Parathyroid adenoma (tissue), 2 donors: Measurements from ENCODE around the gene MBD6.

Experiments
- H2AFZ ChIP-seq: fragments of 300-600 bp; sonication (generic); one replicate; pipeline ENCODE4 v1.7.0; 2017; ENCODE audit warnings: antibody characterized with exemption, mild to moderate bottlenecking
- H3K27ac ChIP-seq: fragments of 300-600 bp; sonication (generic); one replicate; pipeline ENCODE4 v1.7.0; 2017
- H3K27me3 ChIP-seq: fragments of 300-600 bp; sonication (generic); one replicate; pipeline ENCODE4 v1.7.0; 2017; ENCODE audit warnings: low read length; ENCODE audit not compliant: control insufficient read depth, insufficient read depth
- H3K36me3 ChIP-seq: fragments of 300-600 bp; sonication (generic); one replicate; pipeline ENCODE4 v1.7.0; 2017; ENCODE audit warnings: low read length; ENCODE audit not compliant: control insufficient read depth, insufficient read depth
- H3K4me1 ChIP-seq: fragments of 300-600 bp; sonication (generic); one replicate; pipeline ENCODE4 v1.7.0; 2017; ENCODE audit warnings: control low read depth
- H3K4me2 ChIP-seq: fragments of 300-600 bp; sonication (generic); one replicate; pipeline ENCODE4 v1.7.0; 2017; ENCODE audit warnings: low read length
- H3K4me3 ChIP-seq: fragments of 300-600 bp; sonication (generic); one replicate; pipeline ENCODE4 v1.7.0; 2017; ENCODE audit warnings: low read depth, low read length
- H3K79me2 ChIP-seq: fragments of 300-600 bp; sonication (generic); one replicate; pipeline ENCODE4 v1.7.0; 2017; ENCODE audit warnings: control low read depth
- H3K9ac ChIP-seq: fragments of 300-600 bp; sonication (generic); one replicate; pipeline ENCODE4 v1.7.0; 2017; ENCODE audit warnings: mild to moderate bottlenecking
- H3K9me3 ChIP-seq: fragments of 300-600 bp; sonication (generic); one replicate; pipeline ENCODE4 v1.7.0; 2017; ENCODE audit warnings: low read length; ENCODE audit not compliant: control insufficient read depth
- CTCF ChIP-seq: fragments of 300-600 bp; sonication (generic); IDR thresholded peaks from one replicate; pipeline ENCODE4 v1.7.0; 2017; ENCODE audit warnings: antibody characterized with exemption, mild to moderate bottlenecking
- donor health status: primary hyperparathyroidism.

MBD6 gene

GRCh38 chr12:57477710-57478681 lies 44.6 kb upstream of the MBD6 start:
- Histone ChIP-seq H3K4me3 (no peak overlapping the region), H3K4me2 (no peak overlapping the region), H2AFZ (no peak overlapping the region), H3K27ac (no peak overlapping the region), H3K9ac (no peak overlapping the region), H3K79me2 (no peaks in the 10 kb centered on the region), H3K9me3 (no peaks in the 10 kb centered on the region), H3K36me3 (no peaks in the 10 kb centered on the region), H3K27me3 (peaks cover 7% of the 10 kb centered on the region), H3K4me1 (peaks cover 11% of the 10 kb centered on the region)
- TF ChIP-seq CTCF: no peak

GRCh38 chr12:57479043-57479375 lies 43.6 kb upstream of the MBD6 start:
- peaks cover 7% of the 10 kb centered on the region for H3K27me3 ChIP-seq
- no peaks in the 10 kb centered on the region for H3K9me3 ChIP-seq
- no peak overlapping the region for H3K4me3 ChIP-seq
- no peak overlapping the region for H3K4me2 ChIP-seq
- H3K4me1 ChIP-seq: peaks cover 11% of the 10 kb centered on the region
- no peak overlapping the region for H3K27ac ChIP-seq
- no peak for TF ChIP-seq CTCF
- no peaks in the 10 kb centered on the region for H3K79me2 ChIP-seq
- no peak overlapping the region for H3K9ac ChIP-seq
- no peak overlapping the region for H2AFZ ChIP-seq
- no peaks in the 10 kb centered on the region for H3K36me3 ChIP-seq

- no peak within 1 kb of the TSS for H3K27ac ChIP-seq
- H3K36me3 ChIP-seq: no peaks in the 10 kb centered on the region
- H3K27me3 ChIP-seq: peaks cover 7% of the 10 kb centered on the region
These were observed 43.1 kb upstream of the MBD6 start, which contains the start of gene ARHGAP9 for GRCh38 chr12:57479376-57480115. Gene ARHGAP9, minus strand, starts transcription at chr12:57479866. Its CDS starts 460 bp downstream, at chr12:57479406.

GRCh38 chr12:57481671-57482070 lies 41.0 kb upstream of the MBD6 start:
- Histone ChIP-seq H3K27me3 (no peaks in the 10 kb centered on the region), H3K9ac (no peak overlapping the region)

More at GRCh38 chr12:57479376-57480115, 43.1 kb upstream of the MBD6 start, which contains the start of gene ARHGAP9:
- Histone ChIP-seq H3K4me1 (peaks cover 8% of the 10 kb centered on the region), H3K4me3 (no peak within 1 kb of the TSS), H2AFZ (no peak within 1 kb of the TSS), H3K9ac (no peak within 1 kb of the TSS), H3K79me2 (no peaks in the 10 kb centered on the region), H3K9me3 (no peaks in the 10 kb centered on the region), H3K4me2 (no peak within 1 kb of the TSS)
- TF ChIP-seq CTCF: no peak

More at GRCh38 chr12:57481671-57482070, 41.0 kb upstream of the MBD6 start:
- H3K27ac ChIP-seq: no peak overlapping the region
- H2AFZ ChIP-seq: no peak overlapping the region
- H3K4me3 ChIP-seq: no peak overlapping the region
- no peaks in the 10 kb centered on the region for H3K4me1 ChIP-seq
- no peaks in the 10 kb centered on the region for H3K9me3 ChIP-seq
- H3K4me2 ChIP-seq: no peak overlapping the region
- H3K79me2 ChIP-seq: no peaks in the 10 kb centered on the region
- H3K36me3 ChIP-seq: no peaks in the 10 kb centered on the region
- TF ChIP-seq CTCF: no peak
